SK-N-SH (cell line): Measurements from ENCODE around the gene MAGI2. TPM values are rescaled to one million over a fixed set of nuclear protein-coding genes. Genes with fewer than 3 reads are reported as not detected.

Experiments
- CTCF ChIA-PET: fragments of 300-600, 350-600 bp; formaldehyde crosslinking; extraction: SDS; loops from one replicate; lab custom pipeline; 2021; lab: Yijun Ruan, JAX
- POLR2A ChIA-PET: fragments of 350-600 bp; sonication (Branson Sonifier 250); formaldehyde crosslinking; extraction: SDS; loops from one replicate; lab custom pipeline; 2020; ENCODE audit warnings: antibody characterized with exemption, inconsistent platforms; lab: Yijun Ruan, JAX
- DNase-seq: peaks from one replicate; pipeline ENCODE4 v3.0.0; 2012
- H2AFZ ChIP-seq: fragments of 200-600 bp; sonication (generic); 2 replicates; pipeline ENCODE4 v1.8.1; 2016; ENCODE audit warnings: antibody characterized with exemption, mild to moderate bottlenecking, low read depth
- H3F3A ChIP-seq: fragments of 200-600 bp; sonication (generic); replicated peaks from 2 replicates; pipeline ENCODE3; 2016; ENCODE audit warnings: antibody characterized with exemption, mild to moderate bottlenecking; ENCODE audit not compliant: insufficient read depth
- H3K27ac ChIP-seq, 2 experiments: fragments of 200-500 bp in 1 of 2; fragments of 200-600 bp in 1 of 2; sonication (Bioruptor generic) in 1 of 2; sonication (generic), shearing (Covaris generic) in 1 of 2; 2 replicates each; pipeline versions ENCODE4 v1.5.1 to v1.6.1; 2014 to 2016; ENCODE audit warnings: low read depth in 2 of 2, inconsistent platforms in 1 of 2, low read length in 1 of 2, mild to moderate bottlenecking in 1 of 2, mixed read lengths in 1 of 2
- H3K27me3 ChIP-seq: fragments of 200-600 bp; sonication (generic), shearing (Covaris generic); 2 replicates; pipeline ENCODE4 v1.6.1; 2016; ENCODE audit warnings: mixed run types; ENCODE audit not compliant: insufficient read depth
- H3K36me3 ChIP-seq, 2 experiments: fragments of 200-500 bp in 1 of 2; fragments of 200-600 bp in 1 of 2; sonication (Bioruptor generic) in 1 of 2; sonication (generic) in 1 of 2; replicated peaks in 1 of 2; 2 replicates each; pipeline versions ENCODE3 to v1.5.1; 2014 to 2016; ENCODE audit warnings: low read length in 1 of 2, mild to moderate bottlenecking in 1 of 2; ENCODE audit not compliant: insufficient read depth in 2 of 2, control insufficient read depth in 1 of 2
- H3K4me1 ChIP-seq, 2 experiments: fragments of 200-500 bp in 1 of 2; fragments of 200-600 bp in 1 of 2; sonication (Bioruptor generic) in 1 of 2; sonication (generic), shearing (Covaris generic) in 1 of 2; 2 replicates each; pipeline versions ENCODE4 v1.5.1 to v1.6.1; 2014 to 2016; ENCODE audit warnings: low read depth in 1 of 2, low read length in 1 of 2, mixed run types in 1 of 2; ENCODE audit not compliant: insufficient read depth in 2 of 2, control insufficient read depth in 1 of 2
- H3K4me2 ChIP-seq: fragments of 200-600 bp; sonication (generic), shearing (Covaris generic); 2 replicates; pipeline ENCODE4 v1.6.1; 2017; ENCODE audit warnings: mixed run types
- H3K4me3 ChIP-seq, 2 experiments: fragments of 200-500 bp in 1 of 2; fragments of 200-600 bp in 1 of 2; sonication (Bioruptor generic) in 1 of 2; sonication (generic), shearing (Covaris generic) in 1 of 2; 2 replicates each; pipeline versions ENCODE4 v1.5.1 to v1.8.1; 2014 to 2016; ENCODE audit warnings: low read depth in 2 of 2, inconsistent platforms in 1 of 2, low read length in 1 of 2, mild to moderate bottlenecking in 1 of 2, mixed read lengths in 1 of 2, moderate library complexity in 1 of 2
- H3K79me2 ChIP-seq: fragments of 200-600 bp; sonication (generic); 2 replicates; pipeline ENCODE4 v1.8.1; 2017; ENCODE audit warnings: mild to moderate bottlenecking; ENCODE audit not compliant: insufficient read depth
- H3K9ac ChIP-seq: fragments of 200-600 bp; sonication (generic); 2 replicates; pipeline ENCODE4 v1.6.1; 2017; ENCODE audit warnings: mixed run types
- H3K9me2 ChIP-seq: fragments of 200-600 bp; sonication (generic); 2 replicates; pipeline ENCODE4 v1.6.1; 2017; ENCODE audit warnings: mixed run types
- H3K9me3 ChIP-seq: fragments of 200-600 bp; sonication (generic); 2 replicates; pipeline ENCODE4 v1.6.1; 2017; ENCODE audit warnings: mixed run types, mild to moderate bottlenecking, moderate library complexity
- H4K20me1 ChIP-seq: fragments of 200-600 bp; sonication (generic); 2 replicates; pipeline ENCODE4 v1.6.1; 2017; ENCODE audit warnings: mild to moderate bottlenecking, mixed run types; ENCODE audit not compliant: insufficient read depth
- CHD2 ChIP-seq: fragments of 150-350 bp; IDR thresholded peaks from 2 replicates; pipeline ENCODE4 v1.6.1; 2018; ENCODE audit warnings: low read length; ENCODE audit not compliant: partially characterized antibody
- CTCF ChIP-seq: fragments of 200-600 bp; sonication (generic); IDR thresholded peaks from 2 replicates; pipeline ENCODE4 v1.6.1; 2017; ENCODE audit warnings: antibody characterized with exemption, mild to moderate bottlenecking, moderate library complexity
- ELF1 ChIP-seq: IDR thresholded peaks from 2 replicates; pipeline ENCODE4 v1.4.0; 2012
- FOSL2 ChIP-seq: IDR thresholded peaks from 2 replicates; pipeline ENCODE4 v1.4.0; 2012; ENCODE audit warnings: low read depth, mild to moderate bottlenecking, moderate library complexity, borderline replicate concordance
- FOXJ3 ChIP-seq: sonication (generic); formaldehyde crosslinking; IDR thresholded peaks from 2 replicates; pipeline ENCODE4 v1.5.1; 2020; ENCODE audit warnings: mild to moderate bottlenecking, missing genetic modification reagents
- JUND ChIP-seq: IDR thresholded peaks from 2 replicates; pipeline ENCODE4 v1.4.0; 2012
- MEF2A ChIP-seq: IDR thresholded peaks from 2 replicates; pipeline ENCODE4 v1.4.0; 2012; ENCODE audit warnings: low read depth, borderline replicate concordance
- NFIC ChIP-seq: IDR thresholded peaks from 2 replicates; pipeline ENCODE4 v1.4.0; 2012; ENCODE audit warnings: borderline replicate concordance
- NRF1 ChIP-seq: IDR thresholded peaks from 2 replicates; pipeline ENCODE4 v1.6.1; 2012; ENCODE audit warnings: low read depth, mild to moderate bottlenecking, low read length
- POLR2AphosphoS5 ChIP-seq: IDR thresholded peaks from 2 replicates; pipeline ENCODE4 v1.6.1; 2012; ENCODE audit warnings: low read depth, low read length
- RAD21 ChIP-seq: IDR thresholded peaks from 2 replicates; pipeline ENCODE4 v1.6.1; 2012; ENCODE audit warnings: mild to moderate bottlenecking, low read length
- RCOR1 ChIP-seq: fragments of 150-350 bp; IDR thresholded peaks from 2 replicates; pipeline ENCODE4 v1.6.1; 2017; ENCODE audit warnings: antibody characterized with exemption, low read length
- REST ChIP-seq: IDR thresholded peaks from 2 replicates; pipeline ENCODE4 v1.6.1; 2012; ENCODE audit warnings: mild to moderate bottlenecking, low read depth, low read length, moderate library complexity
- RFX5 ChIP-seq: IDR thresholded peaks from 2 replicates; pipeline ENCODE4 v1.6.1; 2012; ENCODE audit warnings: mild to moderate bottlenecking, improper control_type of control experiment, low read length
- SMC3 ChIP-seq: IDR thresholded peaks from 2 replicates; pipeline ENCODE4 v1.6.1; 2012; ENCODE audit warnings: low read depth, low read length, improper control_type of control experiment
- TAF1 ChIP-seq: IDR thresholded peaks from 2 replicates; pipeline ENCODE4 v1.6.1; 2012; ENCODE audit warnings: low read depth, mild to moderate bottlenecking, low read length, moderate library complexity, borderline replicate concordance
- TCF12 ChIP-seq: IDR thresholded peaks from 2 replicates; pipeline ENCODE4 v1.4.0; 2012
- TEAD4 ChIP-seq: IDR thresholded peaks from 2 replicates; pipeline ENCODE4 v1.4.0; 2012; ENCODE audit warnings: mild to moderate bottlenecking, borderline replicate concordance; ENCODE audit not compliant: insufficient read depth
- YY1 ChIP-seq: IDR thresholded peaks from 2 replicates; pipeline ENCODE4 v1.4.0; 2012; ENCODE audit warnings: low read depth, mild to moderate bottlenecking
- ZBTB33 ChIP-seq: IDR thresholded peaks from 2 replicates; pipeline ENCODE4 v1.4.0; 2012; ENCODE audit warnings: low read depth, borderline replicate concordance
- WGBS: methylation state at CpG from one replicate; pipeline ENCODE4 v1.1.6; 2017; ENCODE audit warnings: low lambda C conversion rate; 5-methylcytosine and 5-hydroxymethylcytosine counted together
- polyA plus RNA-seq, 3 experiments: library from polyadenylated mRNA; depleted of rRNA; stranded (reverse); fragments of >200 nt; gene quantifications; 2 replicates each; pipeline ENCODE4 v1.2.3, GENCODE V29; 2012
- TF ChIP-seq, protein P1 (sequence below): IDR thresholded peaks from 2 replicates; pipeline ENCODE4 v1.4.0; 2012; ENCODE audit warnings: low read depth, borderline replicate concordance
- TF ChIP-seq, protein P2 (sequence below): IDR thresholded peaks from 2 replicates; pipeline ENCODE4 v1.4.0; 2012; ENCODE audit warnings: low read depth

Gene MAGI2
- polyA plus RNA-seq, 1 of the 3 experiments (the other 2 are of a cell fraction): 1.1 TPM

DNA sequence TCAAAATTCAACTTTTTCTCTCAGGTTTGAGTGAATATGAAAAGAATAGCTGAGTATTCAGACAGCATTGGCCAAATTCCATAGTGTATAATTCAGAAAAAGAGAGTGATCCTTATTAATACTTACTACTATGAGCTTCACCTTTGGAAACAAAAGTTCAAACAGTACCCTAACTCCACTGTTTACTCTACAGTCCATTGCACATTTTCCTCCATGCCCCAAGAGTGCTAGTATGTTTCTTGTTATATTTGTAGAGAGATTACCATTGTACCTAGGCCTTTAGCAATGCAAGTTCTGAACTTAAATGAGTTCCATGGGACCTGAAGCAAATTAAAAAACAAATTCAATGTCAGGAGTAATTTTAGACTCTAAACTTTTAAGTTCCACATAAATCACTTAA is 48.1 kb downstream of the MAGI2 start:
- Histone ChIP-seq H2AFZ (no peak overlapping the region), H3K9ac (no peak overlapping the region), H3K27me3 (no peaks in the 10 kb centered on the region), H4K20me1 (no peaks in the 10 kb centered on the region), H3K9me3 (no peaks in the 10 kb centered on the region), H3K4me3 (no peak overlapping the region), H3K4me2 (no peak overlapping the region), H3K36me3 (no peaks in the 10 kb centered on the region), H3F3A (no peaks in the 10 kb centered on the region), H3K9me2 (no peaks in the 10 kb centered on the region), H3K4me1 (no peaks in the 10 kb centered on the region; a peak in 1 of 4 replicates), H3K79me2 (no peaks in the 10 kb centered on the region), H3K27ac (no peak overlapping the region)
- POLR2A ChIA-PET: no interaction called here
- TF ChIP-seq REST (no peak), MEF2A (no peak), CHD2 (no peak), TCF12 (no peak), SMC3 (no peak), FOXJ3 (CRISPR knock-in tag) (no peak), ZBTB33 (no peak), RAD21 (no peak), TAF1 (no peak), JUND (no peak), YY1 (no peak), TEAD4 (no peak), NFIC (no peak), RFX5 (no peak)
- CTCF ChIA-PET: interaction anchor here (1.1 to 2.3 kb wide), 3 partner anchors 11 to 42 kb away, joined by 3 to 6 read pairs (median 4); no protein-coding TSS in a partner anchor
- DNase-seq: no peak

DNA sequence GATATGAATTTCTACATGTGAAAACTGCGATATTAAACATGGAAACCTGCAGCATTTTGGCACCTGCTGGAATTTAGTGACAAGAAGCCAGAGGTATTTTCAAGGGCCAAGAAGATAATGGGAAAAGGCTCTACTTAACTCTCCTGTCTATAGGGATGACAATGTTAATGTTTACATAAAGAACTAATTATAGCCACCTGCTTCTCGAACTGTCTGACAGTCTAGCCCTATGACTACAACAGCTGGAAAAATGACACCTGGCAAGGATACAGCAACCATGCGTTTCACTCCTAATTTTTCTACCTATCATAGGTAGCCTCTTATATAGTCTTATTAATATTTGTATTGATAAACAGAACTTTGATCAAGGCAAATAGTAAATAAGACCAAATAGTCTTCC is 49.6 kb downstream of the MAGI2 start:
- Histone ChIP-seq H3F3A (no peaks in the 10 kb centered on the region), H3K4me1 (no peaks in the 10 kb centered on the region; a peak in 1 of 4 replicates), H3K27ac (no peak overlapping the region), H3K9me2 (no peaks in the 10 kb centered on the region), H3K27me3 (no peaks in the 10 kb centered on the region), H3K36me3 (no peaks in the 10 kb centered on the region), H3K4me3 (no peak overlapping the region), H3K9me3 (no peaks in the 10 kb centered on the region), H3K4me2 (no peak overlapping the region), H3K79me2 (no peaks in the 10 kb centered on the region), H2AFZ (no peak overlapping the region), H4K20me1 (no peaks in the 10 kb centered on the region), H3K9ac (no peak overlapping the region)
- ChIA-PET CTCF (interaction anchor here (2.3 kb wide), 1 partner anchor 13 kb away, joined by 6 read pairs; no protein-coding TSS in a partner anchor), POLR2A (no interaction called here)
- DNase-seq: no peak
- WGBS: 93% methylated on average over 3 of the region's 3 CpGs
- TF ChIP-seq FOSL2 (no peak), NRF1 (no peak), CTCF (no peak), RCOR1 (no peak), RFX5 (no peak), ELF1 (no peak), JUND (no peak), POLR2AphosphoS5 (no peak)
- TF ChIP-seq, protein P1, sequence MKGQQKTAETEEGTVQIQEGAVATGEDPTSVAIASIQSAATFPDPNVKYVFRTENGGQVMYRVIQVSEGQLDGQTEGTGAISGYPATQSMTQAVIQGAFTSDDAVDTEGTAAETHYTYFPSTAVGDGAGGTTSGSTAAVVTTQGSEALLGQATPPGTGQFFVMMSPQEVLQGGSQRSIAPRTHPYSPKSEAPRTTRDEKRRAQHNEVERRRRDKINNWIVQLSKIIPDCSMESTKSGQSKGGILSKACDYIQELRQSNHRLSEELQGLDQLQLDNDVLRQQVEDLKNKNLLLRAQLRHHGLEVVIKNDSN: no peak
- TF ChIP-seq, protein P2, sequence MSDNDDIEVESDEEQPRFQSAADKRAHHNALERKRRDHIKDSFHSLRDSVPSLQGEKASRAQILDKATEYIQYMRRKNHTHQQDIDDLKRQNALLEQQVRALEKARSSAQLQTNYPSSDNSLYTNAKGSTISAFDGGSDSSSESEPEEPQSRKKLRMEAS: no peak
